ENCODE results near the gene MDM1. TPM values are rescaled to one million over a fixed set of nuclear protein-coding genes. Genes with fewer than 3 reads are reported as not detected.

MDM1 gene
- total and polyA plus RNA-seq, 7 donors: 4.2 to 113 (median 73.3) TPM

- WGBS, 2 donors: 9 to 28% methylated on average over 9 of the region's 9 CpGs
- Histone ChIP-seq H3K27me3 (no peaks in the 10 kb centered on the region), H3K9me3 (no peaks in the 10 kb centered on the region), H3K27ac (peak overlapping the region; percentile 79 to 90 (median 84)), H3K4me3 (peak overlapping the region; percentile 67 to 96 (median 82)), H3K4me1 (peaks cover 0 to 79% (median 65%) of the 10 kb centered on the region in 4 donors), H3K36me3 (peaks cover 0 to 24% (median 0%) of the 10 kb centered on the region in 4 donors)
- intact Hi-C loops (cut with DNase I): loop anchor here (10.0 kb wide), 1 partner anchor 283 kb away; the partner anchor contains the start of gene RAP1B
- no peak for DNase-seq
- TF ChIP-seq POLR2A (IDR thresholded peaks at IDR 0.05) (no peak), POLR2AphosphoS5 (IDR thresholded peaks at IDR 0.05) (no peak), CTCF (IDR thresholded peaks at IDR 0.05) (no peak), EP300 (IDR thresholded peaks at IDR 0.05) (no peak)
Measured at GRCh38 chr12:68331500-68331868, 678 bp downstream of the MDM1 start.

GRCh38 chr12:68327896-68328295, 4.3 kb downstream of the MDM1 start:
- H3K36me3 ChIP-seq: peaks cover 0 to 38% (median 2%) of the 10 kb centered on the region in 4 donors
- DNase-seq: no peak
- TF ChIP-seq POLR2A (IDR thresholded peaks at IDR 0.05) (no peak), CTCF (IDR thresholded peaks at IDR 0.05) (no peak)
- no peaks in the 10 kb centered on the region for H3K27me3 ChIP-seq
- intact Hi-C loops (cut with DNase I): no loop called here
- peak overlapping the region in 3 of 4 donors; percentile 81 to 90 (median 85) for H3K27ac ChIP-seq
- no peaks in the 10 kb centered on the region for H3K9me3 ChIP-seq
- peak overlapping the region in 1 of 4 donors; percentile 96 for H3K4me3 ChIP-seq
- H3K4me1 ChIP-seq: peaks cover 0 to 83% (median 51%) of the 10 kb centered on the region in 4 donors
- whole genome bisulfite sequencing, 2 donors: 95% methylated on average over 3 of the region's 3 CpGs

GRCh38 chr12:68326716-68327115, 5.4 kb downstream of the MDM1 start:
- H3K9me3 ChIP-seq: no peaks in the 10 kb centered on the region
- 92 to 94% methylated on average over 3 of the region's 3 CpGs for WGBS, 2 donors
- H3K27ac ChIP-seq: peak overlapping the region in 3 of 4 donors; percentile 81 to 90 (median 85)
- H3K27me3 ChIP-seq: no peaks in the 10 kb centered on the region
- H3K36me3 ChIP-seq: peaks cover 0 to 46% (median 2%) of the 10 kb centered on the region in 4 donors
- TF ChIP-seq EP300 (IDR thresholded peaks at IDR 0.05): no peak
- TF ChIP-seq POLR2A (IDR thresholded peaks at IDR 0.05): no peak
- no peak for TF ChIP-seq POLR2AphosphoS5 (IDR thresholded peaks at IDR 0.05)
- TF ChIP-seq CTCF (IDR thresholded peaks at IDR 0.05): no peak
- no peak for DNase-seq
- intact Hi-C loops (cut with DNase I): no loop called here
- peaks cover 0 to 92% (median 51%) of the 10 kb centered on the region in 4 donors for H3K4me1 ChIP-seq
- H3K4me3 ChIP-seq: no peak overlapping the region

- WGBS, 2 donors: 89 to 92% methylated on average over 1 of the region's 1 CpG
- Histone ChIP-seq H3K4me1 (peaks cover 0 to 93% (median 50%) of the 10 kb centered on the region in 4 donors), H3K27ac (peak overlapping the region in 3 of 4 donors; percentile 81 to 90 (median 85)), H3K36me3 (peaks cover 0 to 46% (median 2%) of the 10 kb centered on the region in 4 donors), H3K4me3 (no peak overlapping the region), H3K27me3 (no peaks in the 10 kb centered on the region), H3K9me3 (no peaks in the 10 kb centered on the region)
- no peak for DNase-seq
- intact Hi-C loops (cut with DNase I): no loop called here
- TF ChIP-seq EP300 (IDR thresholded peaks at IDR 0.05): no peak
- no peak for TF ChIP-seq CTCF (IDR thresholded peaks at IDR 0.05)
- no peak for TF ChIP-seq POLR2A (IDR thresholded peaks at IDR 0.05)
- TF ChIP-seq POLR2AphosphoS5 (IDR thresholded peaks at IDR 0.05): no peak
Measured at GRCh38 chr12:68325966-68326365, 6.2 kb downstream of the MDM1 start.

GRCh38 chr12:68324531-68324930, 7.6 kb downstream of the MDM1 start:
- TF ChIP-seq CTCF (IDR thresholded peaks at IDR 0.05) (no peak), EP300 (IDR thresholded peaks at IDR 0.05) (no peak), POLR2AphosphoS5 (IDR thresholded peaks at IDR 0.05) (no peak), POLR2A (IDR thresholded peaks at IDR 0.05) (no peak)
- no peak for DNase-seq
- peaks cover 0 to 38% (median 2%) of the 10 kb centered on the region in 4 donors for H3K36me3 ChIP-seq
- H3K4me1 ChIP-seq: peaks cover 0 to 91% (median 51%) of the 10 kb centered on the region in 4 donors
- peak overlapping the region in 1 of 4 donors; percentile 6 for H3K4me3 ChIP-seq
- H3K27me3 ChIP-seq: no peaks in the 10 kb centered on the region
- intact Hi-C loops (cut with DNase I): no loop called here
- peak overlapping the region in 3 of 4 donors; percentile 81 to 90 (median 85) for H3K27ac ChIP-seq
- H3K9me3 ChIP-seq: no peaks in the 10 kb centered on the region
- WGBS, 2 donors: 85 to 88% methylated on average over 3 of the region's 3 CpGs
